Measurements from ENCODE around the gene ANGPTL7. TPM values are rescaled to one million over a fixed set of nuclear protein-coding genes. Genes with fewer than 3 reads are reported as not detected.

The ANGPTL7 gene
- total RNA-seq, 1 donor from 2014 or later = not detected

GRCh38 chr1:11198257-11198656 lies 9.1 kb downstream of the ANGPTL7 start:
- intact Hi-C loops (cut with micrococcal nuclease) = no loop called here
- ATAC-seq (ENCODE audit: low read depth) (no peak), DNase-seq (no peak)
- TF ChIP-seq CTCF (IDR thresholded peaks at IDR 0.05) = no peak
- ChIA-PET CTCF (no interaction called here), POLR2A (no interaction called here)
- H3K9me3 Mint-ChIP-seq = no peaks in the 10 kb centered on the region
- peaks cover 79% of the 10 kb centered on the region for H3K36me3 Mint-ChIP-seq (ENCODE audit: low read depth)
- no peaks in the 10 kb centered on the region for H3K4me1 Mint-ChIP-seq
- no peak overlapping the region for H3K4me3 Mint-ChIP-seq
- H3K27me3 Mint-ChIP-seq = no peaks in the 10 kb centered on the region
- no peak overlapping the region for H3K27ac Mint-ChIP-seq

GRCh38 chr1:11198851-11199594 lies 9.9 kb downstream of the ANGPTL7 start:
- no peaks in the 10 kb centered on the region for H3K9me3 Mint-ChIP-seq
- TF ChIP-seq CTCF (IDR thresholded peaks at IDR 0.05) = no peak
- no peaks in the 10 kb centered on the region for H3K4me1 Mint-ChIP-seq
- H3K27ac Mint-ChIP-seq = no peak overlapping the region
- ChIA-PET CTCF (no interaction called here), POLR2A (no interaction called here)
- DNase-seq (no peak), ATAC-seq (ENCODE audit: low read depth) (no peak)
- H3K36me3 Mint-ChIP-seq (ENCODE audit: low read depth) = peaks cover 79% of the 10 kb centered on the region
- intact Hi-C loops (cut with micrococcal nuclease) = no loop called here
- H3K27me3 Mint-ChIP-seq = no peaks in the 10 kb centered on the region
- no peak overlapping the region for H3K4me3 Mint-ChIP-seq

- DNase-seq = no peak
- Mint-ChIP-seq H3K4me3 (no peak overlapping the region), H3K9me3 (no peaks in the 10 kb centered on the region), H3K4me1 (no peaks in the 10 kb centered on the region), H3K27me3 (no peaks in the 10 kb centered on the region), H3K36me3 (ENCODE audit: low read depth) (peaks cover 66% of the 10 kb centered on the region), H3K27ac (no peak overlapping the region)
- intact Hi-C loops (cut with micrococcal nuclease) = no loop called here
- no peak for ATAC-seq (ENCODE audit: low read depth)
- TF ChIP-seq CTCF (IDR thresholded peaks at IDR 0.05) = no peak
- ChIA-PET POLR2A (no interaction called here), CTCF (no interaction called here)
Measured at GRCh38 chr1:11204396-11205190, 15.4 kb downstream of the ANGPTL7 start.

- Mint-ChIP-seq H3K27me3 (no peaks in the 10 kb centered on the region), H3K4me1 (no peaks in the 10 kb centered on the region), H3K36me3 (ENCODE audit: low read depth) (peaks cover 78% of the 10 kb centered on the region), H3K27ac (no peak overlapping the region), H3K4me3 (no peak overlapping the region), H3K9me3 (no peaks in the 10 kb centered on the region)
- DNase-seq (no peak), ATAC-seq (ENCODE audit: low read depth) (no peak)
- intact Hi-C loops (cut with micrococcal nuclease) = no loop called here
- no peak for TF ChIP-seq CTCF (IDR thresholded peaks at IDR 0.05)
- CTCF ChIA-PET = no interaction called here
- POLR2A ChIA-PET = interaction anchor here (0.6 kb wide), 1 partner anchor 83 kb away, joined by 3 read pairs; no protein-coding TSS in a partner anchor
Measured at GRCh38 chr1:11207898-11208611, 18.9 kb downstream of the ANGPTL7 start.

GRCh38 chr1:11211461-11211860 lies 22.3 kb downstream of the ANGPTL7 start:
- Mint-ChIP-seq H3K36me3 (ENCODE audit: low read depth) (peaks cover 87% of the 10 kb centered on the region), H3K4me1 (no peaks in the 10 kb centered on the region), H3K27ac (no peak overlapping the region), H3K9me3 (no peaks in the 10 kb centered on the region), H3K27me3 (no peaks in the 10 kb centered on the region), H3K4me3 (no peak overlapping the region)
- POLR2A ChIA-PET = no interaction called here
- no peak for ATAC-seq (ENCODE audit: low read depth)
- CTCF ChIA-PET = no interaction called here
- intact Hi-C loops (cut with micrococcal nuclease) = no loop called here
- TF ChIP-seq CTCF (IDR thresholded peaks at IDR 0.05) = no peak
- DNase-seq = no peak

Measured in activated B cell treated with CpG ODN at 0.5 μM for 24 hours (primary cell).